Upper lobe of left lung (tissue), 4 donors: ENCODE measurements around the gene PPP1R9B.

Experiments
- CTCF ChIP-seq, 6 experiments: fragments of 450-650 bp in 4 of 6; fragments of 200-600 bp in 2 of 6; sonication (generic) in 2 of 6; IDR thresholded peaks; one replicate each; pipeline ENCODE4 v1.5.1; 2016 to 2019; ENCODE audit warnings: antibody characterized with exemption in 6 of 6
- EP300 ChIP-seq, 4 donors: sonication (generic); formaldehyde crosslinking; IDR thresholded peaks; one replicate each; pipeline ENCODE4 v1.5.1; 2017; ENCODE audit warnings: antibody characterized with exemption in 4 of 4, control low read depth in 2 of 4

DNA sequence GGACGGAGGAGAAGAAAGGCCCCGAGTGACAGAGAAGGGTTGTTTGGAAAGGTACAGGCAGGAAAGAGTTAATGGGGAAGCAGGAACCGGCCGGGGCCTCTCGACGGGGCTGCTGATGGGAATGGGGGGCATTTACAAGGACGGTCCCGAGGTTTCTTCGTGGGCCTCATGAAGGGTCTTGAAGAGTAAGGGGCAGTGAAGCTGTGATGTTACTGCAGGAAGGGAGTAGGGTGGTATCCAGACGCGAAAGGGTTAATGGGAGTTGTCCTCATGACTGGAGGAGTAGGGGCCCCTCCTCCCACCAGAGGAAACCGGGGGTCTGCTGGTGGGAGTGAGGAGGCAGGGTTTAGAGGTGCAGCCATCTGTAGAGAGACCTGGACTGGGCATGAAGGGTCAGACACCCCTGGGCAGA lies 54.8 kb downstream of the PPP1R9B start:
- TF ChIP-seq CTCF (IDR thresholded peaks at IDR 0.05), result no peak
- no peak for TF ChIP-seq EP300 (IDR thresholded peaks at IDR 0.05)
